AG09319 (cell line): ENCODE data around the gene EFR3B.

Experiments
- DNase-seq: peaks from one replicate; pipeline ENCODE4 v3.0.0-alpha.2; 2010; ENCODE audit warnings: low read depth; ENCODE audit errors: extremely low read depth
- TF ChIP-seq, protein P1 (sequence below): IDR thresholded peaks from 2 replicates; pipeline ENCODE4 v1.5.1; 2011; ENCODE audit warnings: low read depth, mild to moderate bottlenecking, inconsistent platforms, low read length, moderate library complexity

The EFR3B gene

DNA sequence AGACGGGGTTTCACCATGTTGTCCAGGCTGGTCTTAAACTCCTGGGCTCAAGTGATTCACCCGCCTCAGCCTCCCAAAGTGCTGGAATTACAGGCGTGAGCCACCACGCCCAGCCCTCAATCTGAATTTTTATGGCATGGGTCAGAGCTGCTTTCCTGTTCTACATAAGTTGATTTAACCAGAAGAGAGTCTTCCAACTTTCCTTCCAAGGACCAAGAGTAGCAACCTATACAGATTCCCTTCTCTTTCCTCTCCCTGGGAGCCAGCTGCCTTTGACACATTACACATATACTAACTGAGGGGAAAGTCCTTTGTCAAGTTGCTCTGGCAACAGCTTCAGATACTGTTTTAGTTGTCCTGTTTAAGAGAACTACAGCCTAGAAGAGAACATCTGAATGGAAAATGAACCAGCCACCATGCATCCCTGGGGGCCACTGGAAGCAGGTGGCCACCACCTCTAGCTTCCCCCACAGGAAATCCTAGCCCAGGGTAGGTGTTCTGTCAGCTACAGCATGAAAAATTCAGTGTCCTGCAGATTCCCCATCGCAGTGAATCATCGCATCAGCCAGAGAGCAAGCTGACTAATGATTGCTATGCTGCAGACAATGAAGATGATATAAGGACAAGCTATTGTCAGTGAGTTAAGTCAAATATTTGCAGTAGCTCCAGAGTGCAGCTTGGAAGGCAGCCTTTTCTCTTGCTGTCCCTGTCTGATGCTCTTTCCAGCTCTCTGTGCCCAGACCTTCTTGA, 63.6 kb downstream of the EFR3B start:
- no peak for DNase-seq
- TF ChIP-seq, protein P1, sequence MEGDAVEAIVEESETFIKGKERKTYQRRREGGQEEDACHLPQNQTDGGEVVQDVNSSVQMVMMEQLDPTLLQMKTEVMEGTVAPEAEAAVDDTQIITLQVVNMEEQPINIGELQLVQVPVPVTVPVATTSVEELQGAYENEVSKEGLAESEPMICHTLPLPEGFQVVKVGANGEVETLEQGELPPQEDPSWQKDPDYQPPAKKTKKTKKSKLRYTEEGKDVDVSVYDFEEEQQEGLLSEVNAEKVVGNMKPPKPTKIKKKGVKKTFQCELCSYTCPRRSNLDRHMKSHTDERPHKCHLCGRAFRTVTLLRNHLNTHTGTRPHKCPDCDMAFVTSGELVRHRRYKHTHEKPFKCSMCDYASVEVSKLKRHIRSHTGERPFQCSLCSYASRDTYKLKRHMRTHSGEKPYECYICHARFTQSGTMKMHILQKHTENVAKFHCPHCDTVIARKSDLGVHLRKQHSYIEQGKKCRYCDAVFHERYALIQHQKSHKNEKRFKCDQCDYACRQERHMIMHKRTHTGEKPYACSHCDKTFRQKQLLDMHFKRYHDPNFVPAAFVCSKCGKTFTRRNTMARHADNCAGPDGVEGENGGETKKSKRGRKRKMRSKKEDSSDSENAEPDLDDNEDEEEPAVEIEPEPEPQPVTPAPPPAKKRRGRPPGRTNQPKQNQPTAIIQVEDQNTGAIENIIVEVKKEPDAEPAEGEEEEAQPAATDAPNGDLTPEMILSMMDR: no peak

DNA sequence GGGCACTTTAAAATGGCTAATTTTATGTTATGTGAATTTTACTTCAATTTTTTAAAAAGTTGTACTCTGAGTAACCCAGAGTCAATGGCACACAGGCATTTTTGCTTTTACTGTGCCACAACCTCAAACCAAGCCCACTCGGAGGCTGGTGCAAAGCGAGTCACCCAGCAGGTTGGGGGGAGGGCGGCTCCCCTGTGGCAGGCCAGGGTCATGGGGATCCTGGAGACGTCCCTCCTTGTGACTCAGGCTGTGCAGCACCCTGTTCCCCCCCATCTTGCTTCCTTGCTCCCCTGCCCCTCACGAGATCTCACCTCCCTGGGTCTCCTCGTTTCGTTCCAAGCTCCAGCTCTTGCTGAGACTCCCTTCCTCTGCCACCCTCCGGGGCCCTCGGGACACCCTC, 67.9 kb downstream of the EFR3B start:
- no peak for DNase-seq
- TF ChIP-seq, protein P1: no peak

DNA sequence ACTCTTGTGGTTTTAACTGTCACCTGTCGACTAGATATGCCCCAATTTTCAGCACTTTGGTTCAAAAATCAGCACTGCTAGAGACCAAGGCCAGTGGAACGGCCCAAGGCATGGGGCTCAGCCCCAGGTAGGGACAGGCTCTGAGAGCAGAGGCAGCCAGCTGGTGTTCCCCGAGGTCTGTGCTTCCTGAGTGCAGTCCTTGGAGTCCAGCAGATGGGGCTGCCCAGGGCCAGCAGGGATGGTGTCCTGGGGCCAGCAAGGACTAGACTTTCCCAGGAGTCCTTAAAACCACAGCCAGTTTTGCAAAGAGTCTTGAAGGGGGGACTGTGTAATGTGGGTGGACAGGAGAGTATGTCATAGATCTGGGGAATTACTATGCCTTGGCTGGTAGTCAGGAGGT, 70.2 kb downstream of the EFR3B start:
- no peak for DNase-seq
- TF ChIP-seq, protein P1: no peak

DNA sequence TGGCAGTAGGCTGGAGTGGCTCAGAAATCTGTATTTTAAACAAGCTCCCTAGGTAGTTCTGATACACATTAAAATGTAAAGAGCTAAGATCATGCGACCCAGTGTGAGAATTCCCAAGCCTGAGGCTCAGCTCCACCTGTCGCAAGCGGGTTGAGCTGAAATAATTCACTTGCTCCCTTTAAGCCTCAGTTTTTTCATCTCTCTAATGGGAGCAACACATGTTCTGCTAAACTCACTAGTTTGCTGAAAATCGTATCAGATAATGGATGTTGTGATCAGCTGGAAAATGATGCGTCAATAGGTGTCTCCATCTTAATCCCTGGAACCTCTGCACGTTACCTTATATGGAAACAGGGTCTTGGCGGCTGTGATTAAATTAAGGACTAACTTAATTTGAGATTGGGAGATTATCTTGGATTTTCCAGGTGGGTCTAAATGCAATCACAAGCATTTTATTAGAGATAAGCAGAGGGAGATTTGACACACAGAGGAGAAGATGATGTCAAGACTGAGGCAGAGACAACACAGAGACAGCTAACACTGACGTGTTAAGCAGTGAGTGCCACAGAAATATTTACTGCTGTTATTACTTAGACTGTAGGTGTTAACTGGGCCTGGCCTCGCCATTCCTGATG, 73.5 kb downstream of the EFR3B start:
- TF ChIP-seq, protein P1: no peak
- no peak for DNase-seq

DNA sequence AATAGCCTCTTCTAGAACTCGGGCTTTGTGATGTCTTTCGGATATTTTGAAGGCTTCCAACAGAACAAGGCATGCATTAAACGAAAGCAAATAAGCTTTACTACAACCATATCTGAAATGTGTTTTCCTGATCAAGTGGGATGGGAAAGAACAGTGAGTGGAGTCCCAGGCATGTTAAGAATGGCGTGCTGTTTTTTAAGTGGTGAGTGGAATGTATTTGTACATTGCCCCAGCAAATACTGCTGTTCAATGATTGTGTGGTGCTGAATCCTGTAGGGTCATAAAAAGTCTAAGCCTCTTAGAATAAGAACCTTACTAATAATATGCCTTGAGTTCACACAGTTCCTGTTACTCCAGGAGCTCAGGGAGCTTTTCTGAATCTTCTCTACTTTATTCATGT, 74.0 kb downstream of the EFR3B start:
- no peak for DNase-seq
- TF ChIP-seq, protein P1: no peak

DNA sequence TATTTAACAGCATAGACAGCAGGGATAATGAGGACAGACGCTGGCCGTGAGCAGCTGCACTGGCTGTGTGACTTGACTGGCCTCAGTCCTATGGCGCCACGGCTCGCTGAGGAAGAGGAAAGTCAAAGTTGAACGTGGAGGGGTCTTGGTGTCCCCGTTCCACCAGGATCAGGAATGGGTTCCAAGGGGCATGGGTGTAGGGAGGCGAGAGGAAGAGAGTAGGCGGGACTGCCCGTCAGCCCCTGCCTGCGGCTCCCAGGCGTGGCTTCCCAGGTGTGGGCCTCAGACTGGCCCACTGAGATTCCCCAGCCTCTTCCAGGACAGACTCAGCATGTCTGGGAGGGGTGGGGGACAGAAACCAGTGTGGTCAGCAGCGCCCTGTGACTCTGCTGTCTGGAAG, 75.1 kb downstream of the EFR3B start:
- TF ChIP-seq, protein P1: no peak
- DNase-seq: no peak

DNA sequence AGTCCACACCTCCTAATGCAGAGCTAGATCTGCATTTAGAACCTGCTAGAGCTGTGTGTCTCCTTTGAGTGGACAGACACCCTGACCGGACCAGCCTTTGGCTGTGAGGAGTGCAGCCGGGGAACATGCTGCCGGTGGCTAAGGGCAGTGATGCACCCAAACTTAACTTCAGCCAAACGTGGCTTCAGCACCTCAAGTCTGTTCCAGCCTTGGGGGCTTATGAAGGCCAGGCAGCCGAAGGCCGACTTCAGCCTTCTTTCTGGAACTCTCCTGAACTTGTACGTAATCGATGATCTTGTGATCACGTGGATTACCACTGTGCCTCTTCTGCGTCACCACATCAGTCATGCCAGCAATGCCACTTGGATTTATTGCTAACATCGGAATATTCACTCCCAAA, 77.4 kb downstream of the EFR3B start:
- TF ChIP-seq, protein P1: no peak
- no peak for DNase-seq
